C1 segment of cervical spinal cord (tissue), 14 donors: ENCODE data around the gene PLAC9.

Source experiments
- DNase-seq, 14 donors: peaks; one replicate each; lab custom pipeline; 2025; lab: John Stamatoyannopoulos, UW

The PLAC9 gene

GRCh38 chr10:80183436-80183835, 50.9 kb downstream of the PLAC9 start:
- DNase-seq, result no peak

DNA sequence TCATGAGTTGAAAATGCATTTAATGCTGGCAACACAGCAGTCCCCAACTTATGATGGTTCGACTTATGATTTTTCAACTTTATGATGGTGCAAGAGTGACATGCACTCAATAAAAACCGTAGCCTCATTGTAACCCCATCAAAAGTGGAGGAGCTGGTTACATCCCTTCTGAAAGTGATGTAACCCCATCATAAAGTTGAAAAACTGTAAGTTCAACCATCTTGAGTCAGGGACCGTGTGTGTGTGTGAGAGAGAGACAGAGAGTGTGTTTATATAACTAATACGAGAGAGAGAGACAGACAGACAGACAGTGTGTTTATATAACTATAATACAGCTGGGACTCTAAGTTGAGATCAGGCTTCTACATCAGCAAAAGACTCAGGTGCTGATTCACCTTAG, 51.8 kb downstream of the PLAC9 start:
- DNase-seq, result no peak

DNA sequence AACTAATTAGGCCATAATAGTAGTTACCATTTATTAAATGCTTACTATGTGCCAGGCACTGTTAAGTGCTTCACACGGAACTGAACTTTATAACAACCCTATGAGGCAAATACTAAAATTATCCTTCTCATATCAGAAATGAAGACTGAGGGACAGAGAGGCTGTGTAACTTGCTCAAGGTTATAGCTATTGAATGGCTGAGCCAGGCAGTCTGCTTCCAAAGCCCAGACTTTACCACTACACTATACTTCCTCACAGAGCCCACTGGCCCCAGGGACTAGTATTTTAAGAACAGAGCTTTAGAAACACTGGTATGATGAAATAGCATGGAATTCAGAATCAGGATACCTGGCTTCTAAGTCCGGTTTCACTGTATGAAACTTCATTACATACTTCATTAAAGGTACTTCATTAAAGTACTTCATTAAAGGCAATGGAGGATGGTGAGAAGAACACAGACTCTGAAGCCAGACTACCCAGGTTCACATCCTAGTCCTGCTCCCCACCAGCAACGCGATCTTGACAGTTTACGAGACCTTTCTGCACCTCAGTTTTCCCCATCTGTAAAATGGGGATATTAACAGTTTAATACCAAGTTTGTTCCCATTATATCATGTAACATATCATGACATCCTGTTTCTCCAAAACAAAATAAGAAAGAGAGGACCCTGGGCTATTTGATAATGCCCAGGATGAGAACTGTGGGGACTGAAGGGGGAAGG, 53.2 kb downstream of the PLAC9 start:
- no peak for DNase-seq

DNA sequence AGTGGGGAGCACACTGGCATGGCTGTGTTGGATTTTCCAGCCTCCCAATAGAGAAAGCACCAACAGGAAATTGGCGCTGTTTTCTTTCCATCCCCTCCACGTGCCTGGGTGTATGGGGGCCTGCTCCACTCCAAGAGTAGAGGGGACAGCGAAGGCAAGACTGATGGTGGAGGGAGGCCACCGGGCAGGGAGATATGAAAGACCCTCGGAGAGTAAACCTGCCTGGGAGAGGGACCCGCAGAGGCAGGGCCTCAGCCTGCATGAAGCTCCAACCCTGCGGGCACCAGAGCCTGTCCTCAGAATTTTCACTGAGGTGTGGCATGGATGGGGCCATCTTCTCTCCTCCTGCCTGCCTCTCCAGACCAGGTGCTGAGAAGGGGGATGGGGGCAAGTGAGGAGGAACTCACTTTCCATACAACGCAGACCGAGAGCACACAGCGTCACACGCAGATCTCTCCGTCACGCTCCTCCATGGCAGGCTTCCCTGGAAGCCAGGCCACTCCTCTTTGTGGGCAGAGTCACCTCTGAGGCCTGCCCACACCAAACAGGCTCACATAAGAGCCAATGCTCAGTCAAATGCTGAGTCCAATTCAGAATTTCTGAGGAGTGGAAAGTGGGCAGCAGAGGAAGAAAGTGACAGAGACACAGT, 54.0 kb downstream of the PLAC9 start:
- DNase-seq, result no peak

DNA sequence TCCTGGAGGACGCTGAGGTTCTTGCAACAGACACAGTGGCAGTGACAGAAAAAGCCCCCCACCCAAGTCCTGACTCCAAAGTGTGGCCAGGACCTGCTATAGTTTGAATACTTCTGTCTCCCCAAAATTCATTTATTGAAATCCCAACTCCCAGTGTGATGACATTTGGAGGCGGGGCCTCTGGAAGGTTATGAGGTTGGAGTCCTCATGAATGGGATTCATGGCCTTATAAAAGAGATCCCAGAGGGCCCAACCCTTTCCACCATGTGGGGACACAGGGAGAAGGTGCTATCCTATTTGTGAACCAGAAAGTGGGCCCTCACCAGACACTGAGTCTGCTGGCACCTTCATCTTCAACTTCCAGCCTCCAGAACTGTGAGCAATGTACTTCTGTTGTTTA, 54.5 kb downstream of the PLAC9 start:
- DNase-seq, result no peak

- DNase-seq, result no peak
These were observed 55.2 kb downstream of the PLAC9 start for GRCh38 chr10:80187465-80188409.

DNA sequence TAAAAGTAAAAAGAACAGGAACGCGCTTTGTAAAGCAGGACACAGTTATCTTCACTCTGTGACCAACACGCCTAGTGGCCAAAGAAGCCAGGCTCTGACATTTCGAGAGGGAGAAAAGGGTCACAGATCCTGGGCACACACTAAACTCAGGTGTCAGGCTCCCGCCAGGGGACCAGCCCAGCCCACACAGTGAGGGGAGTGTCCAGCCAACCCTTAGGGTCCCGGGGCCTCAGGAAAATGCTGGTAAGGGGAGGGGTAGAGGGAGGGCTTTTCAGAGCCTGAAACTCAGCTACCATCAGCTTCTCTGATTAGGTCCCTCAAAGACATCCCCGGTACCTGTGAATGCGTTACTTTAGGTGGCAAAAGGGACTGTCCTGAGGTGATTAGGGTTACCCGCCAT, 56.2 kb downstream of the PLAC9 start:
- no peak for DNase-seq

DNA sequence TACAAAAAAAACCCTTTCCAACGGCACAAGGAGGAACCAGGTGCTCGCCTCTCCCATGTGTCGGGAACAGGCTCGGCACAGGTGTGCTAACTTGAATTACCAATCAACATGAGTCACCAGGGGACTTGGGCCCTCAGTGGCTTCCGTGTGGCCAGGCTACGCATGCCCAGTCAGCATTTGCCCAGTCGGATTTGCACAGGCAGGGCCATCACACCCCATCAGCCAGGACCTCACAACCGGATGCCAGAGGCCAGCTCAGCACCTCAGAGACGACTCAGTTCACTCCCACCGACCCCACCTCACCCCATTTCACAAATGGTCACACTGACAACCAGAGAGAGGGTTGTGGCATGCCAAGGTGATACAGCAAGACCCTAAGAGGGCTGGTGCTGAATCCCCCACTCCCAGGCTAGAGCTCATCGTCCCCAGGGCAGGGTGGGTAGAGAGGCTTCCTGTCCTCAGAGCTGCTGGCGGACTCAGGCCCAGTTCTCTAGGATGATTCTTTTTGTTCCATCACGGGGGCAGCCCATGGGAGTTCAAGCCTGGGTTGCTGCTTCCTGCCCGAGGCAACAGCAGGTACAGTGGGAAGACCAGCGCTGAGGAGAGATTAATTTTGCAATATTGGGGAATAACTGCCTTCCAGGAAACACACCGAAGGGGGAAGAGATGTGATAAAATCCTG, 59.2 kb downstream of the PLAC9 start:
- DNase-seq, result no peak

GRCh38 chr10:80192553-80192952, 60.0 kb downstream of the PLAC9 start:
- DNase-seq, result no peak

GRCh38 chr10:80194373-80195045, 62.0 kb downstream of the PLAC9 start:
- no peak for DNase-seq
